Upper lobe of left lung (tissue), 4 donors: ENCODE results near the gene CCDC120.

Experiments used
- POLR2A ChIP-seq, 4 donors: fragments of 450-650 bp; IDR thresholded peaks; one replicate each; pipeline ENCODE4 v1.5.1; 2016 to 2017; ENCODE audit warnings: antibody characterized with exemption in 4 of 4, mild to moderate bottlenecking in 2 of 4
- TF ChIP-seq, protein P1 (sequence below), 6 experiments: fragments of 450-650 bp in 4 of 6; fragments of 200-600 bp in 2 of 6; sonication (generic) in 2 of 6; IDR thresholded peaks; one replicate each; pipeline ENCODE4 v1.5.1; 2016 to 2019; ENCODE audit warnings: antibody characterized with exemption in 6 of 6

DNA sequence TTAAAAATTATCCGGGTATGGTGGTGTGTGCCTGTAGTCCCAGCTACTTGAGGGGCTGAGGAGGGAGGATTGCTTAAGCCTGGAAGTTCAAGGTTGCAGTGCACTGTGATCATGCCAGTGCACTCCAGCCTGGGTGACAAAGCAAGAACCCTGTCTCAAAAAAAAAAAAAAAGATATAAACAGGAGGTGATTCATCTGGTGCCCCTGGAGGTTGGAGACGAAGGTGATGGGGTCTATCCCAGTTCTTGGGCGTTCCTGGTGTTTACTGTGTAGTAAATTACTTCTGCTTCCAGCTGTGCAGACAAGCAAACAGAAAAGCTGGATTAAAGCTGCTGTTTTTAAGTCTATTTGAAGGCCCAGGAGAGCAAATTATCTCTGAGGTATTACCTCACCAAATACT, 44.8 kb downstream of the CCDC120 start:
- TF ChIP-seq, protein P1, sequence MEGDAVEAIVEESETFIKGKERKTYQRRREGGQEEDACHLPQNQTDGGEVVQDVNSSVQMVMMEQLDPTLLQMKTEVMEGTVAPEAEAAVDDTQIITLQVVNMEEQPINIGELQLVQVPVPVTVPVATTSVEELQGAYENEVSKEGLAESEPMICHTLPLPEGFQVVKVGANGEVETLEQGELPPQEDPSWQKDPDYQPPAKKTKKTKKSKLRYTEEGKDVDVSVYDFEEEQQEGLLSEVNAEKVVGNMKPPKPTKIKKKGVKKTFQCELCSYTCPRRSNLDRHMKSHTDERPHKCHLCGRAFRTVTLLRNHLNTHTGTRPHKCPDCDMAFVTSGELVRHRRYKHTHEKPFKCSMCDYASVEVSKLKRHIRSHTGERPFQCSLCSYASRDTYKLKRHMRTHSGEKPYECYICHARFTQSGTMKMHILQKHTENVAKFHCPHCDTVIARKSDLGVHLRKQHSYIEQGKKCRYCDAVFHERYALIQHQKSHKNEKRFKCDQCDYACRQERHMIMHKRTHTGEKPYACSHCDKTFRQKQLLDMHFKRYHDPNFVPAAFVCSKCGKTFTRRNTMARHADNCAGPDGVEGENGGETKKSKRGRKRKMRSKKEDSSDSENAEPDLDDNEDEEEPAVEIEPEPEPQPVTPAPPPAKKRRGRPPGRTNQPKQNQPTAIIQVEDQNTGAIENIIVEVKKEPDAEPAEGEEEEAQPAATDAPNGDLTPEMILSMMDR (IDR thresholded peaks at IDR 0.05): no peak
- TF ChIP-seq POLR2A (IDR thresholded peaks at IDR 0.05): no peak
